HepG2 (cell line): ENCODE data around the gene SMARCB1. TPM values are rescaled to one million over a fixed set of nuclear protein-coding genes. Genes with fewer than 3 reads are reported as not detected.

Experiments
- ATF3 ChIP-seq: sonication (generic); formaldehyde crosslinking; IDR thresholded peaks from 2 replicates; pipeline ENCODE4 v1.4.0; 2020; ENCODE audit warnings: missing genetic modification reagents
- HBP1 ChIP-seq: IDR thresholded peaks from 2 replicates; pipeline ENCODE4 v1.6.1; 2016; ENCODE audit warnings: low read depth, control low read depth
- IRF9 ChIP-seq: sonication (generic); formaldehyde crosslinking; IDR thresholded peaks from 2 replicates; pipeline ENCODE4 v1.8.0; 2022; ENCODE audit warnings: missing genetic modification reagents, mild to moderate bottlenecking, borderline replicate concordance
- KDM6A ChIP-seq: IDR thresholded peaks from 2 replicates; pipeline ENCODE4 v1.6.1; 2016; ENCODE audit warnings: low read depth
- MLLT10 ChIP-seq: sonication (generic); formaldehyde crosslinking; IDR thresholded peaks from 2 replicates; pipeline ENCODE4 v1.4.0; 2020; ENCODE audit warnings: missing genetic modification reagents
- MLXIP ChIP-seq: sonication (generic); formaldehyde crosslinking; IDR thresholded peaks from 2 replicates; pipeline ENCODE4 v1.9.0; 2021; ENCODE audit warnings: missing genetic modification reagents, borderline replicate concordance
- TAF1 ChIP-seq: sonication (generic); formaldehyde crosslinking; IDR thresholded peaks from 2 replicates; pipeline ENCODE4 v1.4.0; 2020; ENCODE audit warnings: missing genetic modification reagents
- ZBTB4 ChIP-seq: sonication (generic); formaldehyde crosslinking; IDR thresholded peaks from 2 replicates; pipeline ENCODE4 v1.4.0; 2020; ENCODE audit warnings: missing genetic modification reagents, mild to moderate bottlenecking, borderline replicate concordance
- ZBTB44 ChIP-seq: sonication (generic); formaldehyde crosslinking; IDR thresholded peaks from 2 replicates; pipeline ENCODE4 v1.4.0; 2020; ENCODE audit warnings: missing genetic modification reagents
- ZHX1 ChIP-seq: sonication (generic); formaldehyde crosslinking; IDR thresholded peaks from 2 replicates; pipeline ENCODE4 v1.8.1; 2022; ENCODE audit warnings: low read depth, mild to moderate bottlenecking, missing genetic modification reagents
- ZMAT3 ChIP-seq: sonication (generic); formaldehyde crosslinking; conservative IDR thresholded peaks from 2 replicates; pipeline ENCODE4 v1.7.0; 2021; ENCODE audit warnings: missing genetic modification reagents
- ZNF7 ChIP-seq: IDR thresholded peaks from 2 replicates; pipeline ENCODE4 v1.6.1; 2016; ENCODE audit warnings: missing biosample characterization, missing genetic modification reagents
- polyA plus RNA-seq, 8 experiments: library from polyadenylated mRNA; depleted of rRNA in 3 of 8; stranded (reverse) in 7 of 8; unstranded in 1 of 8; fragments of >200 nt; fragmentation: Illumina TruSeq in 4 of 8; extraction: Trizol in 4 of 8; gene quantifications; 2 replicates each; pipeline versions ENCODE4 v1.2.1 to v1.2.3, GENCODE V29; 2011 to 2016; ENCODE audit warnings: low read depth in 4 of 8, missing spikeins in 1 of 8, mixed read lengths in 1 of 8; ENCODE audit not compliant: insufficient read depth in 1 of 8
- total RNA-seq, 5 experiments: library from RNA; depleted of rRNA; stranded (reverse); fragments of >200 nt; fragmentation: Illumina TruSeq; extraction: Trizol; gene quantifications; 2 replicates each; pipeline ENCODE4 v1.2.3, GENCODE V29; 2016; ENCODE audit warnings: low read depth in 1 of 5

Gene SMARCB1
- total and polyA plus RNA-seq, 2 of the 13 experiments (the other 11 are each of a cell fraction or from before 2014, with no cell fraction given) = 74.0 to 166 TPM

- TF ChIP-seq ZHX1 (CRISPR knock-in tag) (peak; percentile 54; the same call in 1 of the 2 replicates), HBP1 (CRISPR knock-in tag) (peak; percentile 96), ZMAT3 (CRISPR knock-in tag) (no peak), MLXIP (CRISPR knock-in tag) (no peak), ZBTB44 (CRISPR knock-in tag) (peak; percentile 68; the same call in 1 of the 2 replicates), ZBTB4 (0 out of 2 replicates have a peak, but pooled peaks have one; percentile 19), TAF1 (CRISPR knock-in tag) (peak; percentile 40; the same call in 1 of the 2 replicates), ZNF7 (CRISPR knock-in tag) (no peak), IRF9 (0 out of 2 replicates have a peak, but pooled peaks have one; percentile 72), KDM6A (CRISPR knock-in tag) (no peak), MLLT10 (no peak), ATF3 (CRISPR knock-in tag) (no peak)
These were observed 62.5 kb downstream of the SMARCB1 start (continued) for GRCh38 chr22:23849009-23850006.
